DMS153 (cell line): Measurements from ENCODE around the gene NT5M.
"Not testable (repeated sequence)": the region's sequence is repeated elsewhere in the genome, so short reads cannot be mapped to it uniquely, and the experiment has no call there.

Experiments
- DNase-seq: peaks from one replicate; lab custom pipeline; 2025; lab: John Stamatoyannopoulos, UW

Gene NT5M

GRCh38 chr17:17377071-17377967, 74.1 kb downstream of the NT5M start:
- no peak for DNase-seq

- no peak for DNase-seq
Observed at GRCh38 chr17:17379197-17379991, 76.2 kb downstream of the NT5M start.

GRCh38 chr17:17380145-17380925, 77.2 kb downstream of the NT5M start:
- DNase-seq, result no peak

GRCh38 chr17:17381446-17382064, 78.4 kb downstream of the NT5M start:
- no peak for DNase-seq

GRCh38 chr17:17382065-17382459, 78.9 kb downstream of the NT5M start:
- DNase-seq, result no peak

- DNase-seq, result no peak
Observed at GRCh38 chr17:17382971-17383370, 79.8 kb downstream of the NT5M start.

- not testable (repeated sequence) for DNase-seq
Observed at GRCh38 chr17:17383431-17384290, 80.5 kb downstream of the NT5M start.

GRCh38 chr17:17384291-17384615, 81.1 kb downstream of the NT5M start:
- DNase-seq, result no peak

- no peak for DNase-seq
Observed at GRCh38 chr17:17384961-17385360, 81.8 kb downstream of the NT5M start.

GRCh38 chr17:17385491-17385890, 82.3 kb downstream of the NT5M start:
- DNase-seq, result no peak

GRCh38 chr17:17386094-17386800, 83.1 kb downstream of the NT5M start:
- DNase-seq, result no peak

- DNase-seq, result peak; percentile 76
Observed at GRCh38 chr17:17387017-17387497, 83.9 kb downstream of the NT5M start.

GRCh38 chr17:17387498-17388362, 84.6 kb downstream of the NT5M start:
- peak; percentile 71 for DNase-seq

- no peak for DNase-seq
Observed at GRCh38 chr17:17388657-17389496, 85.7 kb downstream of the NT5M start.

GRCh38 chr17:17391668-17392370, 88.6 kb downstream of the NT5M start:
- DNase-seq, result no peak

GRCh38 chr17:17393976-17394375, 90.8 kb downstream of the NT5M start:
- no peak for DNase-seq

- DNase-seq, result no peak
Observed at GRCh38 chr17:17394494-17394893, 91.3 kb downstream of the NT5M start.
